ENCODE data around the gene GSTT4.
"Not testable (repeated sequence)": the region's sequence is repeated elsewhere in the genome, so short reads cannot be mapped to it uniquely, and the experiment has no call there.

GSTT4 gene

DNA sequence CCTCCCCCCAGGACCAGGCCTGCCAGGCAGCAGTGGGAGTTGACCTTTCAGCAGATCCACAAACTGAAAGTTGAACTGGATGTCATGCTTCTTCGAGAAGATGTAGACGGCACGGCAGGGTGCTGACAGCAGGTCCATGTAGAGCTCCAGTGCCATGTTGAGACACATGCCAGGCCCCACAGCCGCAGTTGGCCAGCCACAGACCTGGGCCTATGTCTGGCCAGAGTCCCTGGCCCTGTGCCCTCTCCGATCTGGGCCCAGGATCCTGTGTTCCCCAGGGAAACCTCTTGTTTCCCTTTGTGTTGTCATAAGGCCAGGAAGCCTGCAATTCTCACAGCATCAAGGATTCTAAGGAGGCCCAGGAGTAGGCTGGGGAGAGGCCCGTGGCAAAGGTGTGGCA lies at the start of gene GSTT4:
GSTT4 (minus strand) TSS at position 253 of the 400 bp plus-strand sequence; CDS start at position 156, 97 bp downstream.
- no peak for ATAC-seq
- DNase-seq: no peak
- H3K4me1 Mint-ChIP-seq: peaks cover under 1% of the 10 kb centered on the region
- H3K9me3 Mint-ChIP-seq: no peaks in the 10 kb centered on the region
- H3K27me3 Mint-ChIP-seq: no peaks in the 10 kb centered on the region
- H3K36me3 Mint-ChIP-seq (ENCODE audit: low read depth): no peaks in the 10 kb centered on the region
- no peak within 1 kb of the TSS for H3K27ac Mint-ChIP-seq
- H3K4me3 Mint-ChIP-seq: no peak within 1 kb of the TSS

DNA sequence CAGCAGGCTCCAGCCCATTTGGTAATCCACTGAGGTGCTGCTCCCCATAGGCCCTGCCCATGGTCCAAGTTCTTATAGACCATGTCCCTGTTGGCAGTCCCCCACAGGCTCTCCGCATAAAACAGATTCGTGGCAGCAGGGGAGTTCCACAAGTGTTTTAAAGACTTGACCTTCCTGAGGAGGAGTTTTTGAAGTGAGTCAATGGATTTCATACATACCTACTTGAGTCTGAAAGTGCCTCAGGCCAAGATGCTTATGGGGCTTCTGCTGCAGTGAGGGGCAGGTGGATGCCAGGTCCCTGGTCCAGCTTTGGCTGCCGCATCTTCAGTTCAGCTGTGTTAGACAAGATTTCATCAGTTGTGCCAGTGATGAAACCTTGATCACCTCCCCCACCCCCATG lies 49.1 kb upstream of the GSTT4 start:
- no peak for ATAC-seq
- Mint-ChIP-seq H3K4me3 (no peak overlapping the region), H3K4me1 (no peaks in the 10 kb centered on the region), H3K36me3 (ENCODE audit: low read depth) (peaks cover 30% of the 10 kb centered on the region), H3K9me3 (no peaks in the 10 kb centered on the region), H3K27ac (no peak overlapping the region), H3K27me3 (no peaks in the 10 kb centered on the region)
- DNase-seq: no peak

DNA sequence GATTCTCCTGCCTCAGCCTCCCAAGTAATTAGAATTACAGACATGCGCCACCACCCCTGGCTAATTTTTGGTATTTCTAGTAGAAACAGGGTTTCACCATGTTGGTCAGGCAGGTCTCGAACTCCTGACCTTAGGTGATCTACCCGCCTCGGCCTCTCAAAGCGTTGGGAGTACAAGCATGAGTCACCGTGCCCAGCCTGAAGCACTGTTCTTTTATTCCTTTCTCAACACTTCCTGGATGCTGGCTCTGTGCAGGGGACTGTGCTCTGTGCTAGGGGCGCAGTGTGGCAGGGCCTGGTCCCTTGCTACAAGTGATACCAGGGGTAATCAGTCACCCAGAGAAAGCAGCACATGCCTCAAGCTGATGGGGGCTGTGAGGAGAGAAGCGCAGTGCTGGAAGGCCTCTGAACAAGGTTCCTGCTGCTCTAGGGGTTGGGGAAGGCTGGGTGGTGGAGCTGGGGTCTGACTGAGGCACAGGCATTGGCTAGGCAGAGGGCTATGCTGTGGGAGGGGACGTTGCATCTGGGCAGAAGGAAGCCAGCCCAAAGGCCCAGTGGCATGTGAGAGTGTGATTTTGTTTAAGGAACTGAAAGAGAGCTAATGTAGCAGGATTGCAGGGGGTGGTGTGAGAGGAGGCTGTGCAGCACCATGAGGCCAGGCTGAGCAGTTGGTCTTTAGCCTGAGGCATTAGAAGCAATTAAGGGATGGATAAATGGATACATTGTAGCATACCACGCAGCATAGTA lies 48.4 kb upstream of the GSTT4 start:
- H3K9me3 Mint-ChIP-seq: no peaks in the 10 kb centered on the region
- no peak overlapping the region for H3K27ac Mint-ChIP-seq
- ATAC-seq (no peak), DNase-seq (no peak)
- H3K4me3 Mint-ChIP-seq: no peak overlapping the region
- no peaks in the 10 kb centered on the region for H3K27me3 Mint-ChIP-seq
- no peaks in the 10 kb centered on the region for H3K4me1 Mint-ChIP-seq
- H3K36me3 Mint-ChIP-seq (ENCODE audit: low read depth): peaks cover 25% of the 10 kb centered on the region

DNA sequence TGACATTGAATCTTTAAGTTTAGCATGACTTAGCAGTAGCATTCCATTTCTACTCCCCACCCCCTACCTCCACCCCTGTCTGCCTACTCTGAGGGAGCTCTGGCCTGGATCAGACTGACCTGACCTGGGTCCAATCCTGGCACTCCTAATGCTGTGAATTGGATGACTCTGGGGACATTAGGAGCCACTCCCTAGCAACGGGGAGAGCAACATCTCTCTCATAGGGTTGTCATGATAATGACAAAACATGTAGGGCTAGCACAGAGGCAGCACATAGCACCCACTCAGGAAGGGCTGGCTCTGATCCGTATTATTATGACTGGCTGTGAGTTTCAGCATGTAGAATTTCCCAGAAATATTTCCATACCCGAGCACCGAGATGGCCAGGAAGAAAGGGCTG lies 46.3 kb upstream of the GSTT4 start:
- DNase-seq: no peak
- H3K4me3 Mint-ChIP-seq: no peak overlapping the region
- H3K9me3 Mint-ChIP-seq: no peaks in the 10 kb centered on the region
- ATAC-seq: no peak
- no peak overlapping the region for H3K27ac Mint-ChIP-seq
- H3K36me3 Mint-ChIP-seq (ENCODE audit: low read depth): peaks cover 32% of the 10 kb centered on the region
- no peaks in the 10 kb centered on the region for H3K4me1 Mint-ChIP-seq
- H3K27me3 Mint-ChIP-seq: no peaks in the 10 kb centered on the region

DNA sequence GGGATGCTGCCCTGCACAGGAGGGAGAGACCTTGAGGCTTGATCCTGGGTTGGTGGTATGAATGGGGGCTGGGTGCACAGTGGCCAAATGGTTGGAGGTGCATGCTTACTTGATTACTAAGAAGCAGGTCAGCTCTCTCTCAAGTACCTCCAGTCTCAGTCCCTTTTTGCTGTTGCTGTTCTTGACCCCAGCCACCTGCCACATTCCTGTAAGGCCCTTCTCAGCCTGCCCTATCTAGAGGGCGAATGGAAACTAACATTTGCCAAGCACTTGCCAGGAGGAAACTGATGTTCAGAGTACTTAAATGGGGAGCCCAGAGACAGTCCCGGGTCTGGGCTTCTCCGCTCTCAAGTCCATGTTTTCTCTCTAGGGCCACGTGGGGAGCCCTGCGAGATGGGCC lies 45.8 kb upstream of the GSTT4 start:
- DNase-seq: no peak
- no peak overlapping the region for H3K27ac Mint-ChIP-seq
- no peaks in the 10 kb centered on the region for H3K9me3 Mint-ChIP-seq
- H3K4me3 Mint-ChIP-seq: no peak overlapping the region
- no peaks in the 10 kb centered on the region for H3K27me3 Mint-ChIP-seq
- H3K4me1 Mint-ChIP-seq: no peaks in the 10 kb centered on the region
- peaks cover 31% of the 10 kb centered on the region for H3K36me3 Mint-ChIP-seq (ENCODE audit: low read depth)
- ATAC-seq: no peak

DNA sequence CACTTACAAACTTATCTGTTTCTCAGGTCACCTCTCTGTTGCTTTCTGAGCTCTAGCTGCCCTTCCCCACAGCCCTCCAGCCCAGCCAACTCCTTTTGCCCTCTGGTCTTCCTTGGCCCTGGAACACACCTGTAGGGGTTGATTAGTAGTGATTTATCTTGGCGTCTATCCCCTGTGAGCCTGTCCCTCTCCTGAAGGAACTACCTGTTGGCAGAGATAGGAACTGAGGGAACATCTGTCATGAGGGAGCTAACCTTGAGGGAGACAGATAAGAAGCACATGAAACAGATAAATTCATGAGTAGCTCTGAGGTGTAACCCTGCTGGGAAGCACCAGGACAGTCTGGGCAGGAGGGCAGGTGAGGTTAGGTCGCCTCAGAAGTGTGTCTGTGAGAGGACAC lies 44.7 kb upstream of the GSTT4 start:
- Mint-ChIP-seq H3K9me3 (no peaks in the 10 kb centered on the region), H3K27me3 (no peaks in the 10 kb centered on the region), H3K4me1 (no peaks in the 10 kb centered on the region), H3K36me3 (ENCODE audit: low read depth) (peaks cover 32% of the 10 kb centered on the region), H3K27ac (no peak overlapping the region), H3K4me3 (no peak overlapping the region)
- no peak for ATAC-seq
- DNase-seq: no peak

DNA sequence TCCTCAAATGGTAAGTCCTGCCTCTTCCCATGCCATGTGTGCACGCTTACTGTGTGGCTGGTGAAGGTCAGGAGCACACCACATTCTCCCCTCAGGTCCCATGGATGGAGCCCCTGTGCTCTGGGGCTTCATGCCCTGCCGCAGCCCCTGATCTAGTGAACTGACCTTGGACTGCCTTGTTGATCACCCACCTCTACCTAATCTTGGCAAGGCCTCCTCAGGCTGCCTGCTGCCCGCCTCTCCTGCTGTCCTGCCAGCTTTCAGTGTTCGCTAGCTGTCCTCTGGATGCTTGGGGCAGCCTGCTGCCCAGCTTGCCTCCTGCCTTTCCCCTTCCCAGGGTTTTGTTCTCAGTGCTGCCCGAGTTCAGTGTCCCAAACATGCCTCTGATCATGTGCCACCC lies 44.0 kb upstream of the GSTT4 start:
- Mint-ChIP-seq H3K36me3 (ENCODE audit: low read depth) (peaks cover 35% of the 10 kb centered on the region), H3K27ac (no peak overlapping the region), H3K27me3 (no peaks in the 10 kb centered on the region), H3K9me3 (no peaks in the 10 kb centered on the region), H3K4me3 (no peak overlapping the region), H3K4me1 (no peaks in the 10 kb centered on the region)
- no peak for ATAC-seq
- no peak for DNase-seq

DNA sequence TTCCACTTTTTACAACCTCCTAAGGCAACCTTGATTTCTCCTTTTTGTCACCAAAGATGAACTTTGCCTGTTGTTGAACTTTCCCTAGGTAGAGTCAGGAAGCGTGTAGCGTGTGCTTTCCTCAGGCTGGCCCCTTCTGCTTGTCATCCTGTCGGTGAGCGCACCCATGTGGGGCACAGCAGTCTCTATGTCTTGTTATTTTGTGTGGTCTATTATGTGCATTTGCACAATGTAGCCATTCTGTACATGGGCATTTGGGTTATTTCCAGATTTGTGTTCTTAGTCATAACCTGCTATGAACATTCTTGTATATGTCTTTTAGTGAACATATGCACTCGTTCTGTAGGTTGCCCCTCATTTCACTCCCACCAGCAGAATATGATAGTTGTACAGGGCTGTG lies 40.8 kb upstream of the GSTT4 start:
- no peaks in the 10 kb centered on the region for H3K4me1 Mint-ChIP-seq
- no peaks in the 10 kb centered on the region for H3K9me3 Mint-ChIP-seq
- ATAC-seq: no peak
- peaks cover 47% of the 10 kb centered on the region for H3K36me3 Mint-ChIP-seq (ENCODE audit: low read depth)
- no peak for DNase-seq
- no peaks in the 10 kb centered on the region for H3K27me3 Mint-ChIP-seq
- no peak overlapping the region for H3K4me3 Mint-ChIP-seq
- no peak overlapping the region for H3K27ac Mint-ChIP-seq

DNA sequence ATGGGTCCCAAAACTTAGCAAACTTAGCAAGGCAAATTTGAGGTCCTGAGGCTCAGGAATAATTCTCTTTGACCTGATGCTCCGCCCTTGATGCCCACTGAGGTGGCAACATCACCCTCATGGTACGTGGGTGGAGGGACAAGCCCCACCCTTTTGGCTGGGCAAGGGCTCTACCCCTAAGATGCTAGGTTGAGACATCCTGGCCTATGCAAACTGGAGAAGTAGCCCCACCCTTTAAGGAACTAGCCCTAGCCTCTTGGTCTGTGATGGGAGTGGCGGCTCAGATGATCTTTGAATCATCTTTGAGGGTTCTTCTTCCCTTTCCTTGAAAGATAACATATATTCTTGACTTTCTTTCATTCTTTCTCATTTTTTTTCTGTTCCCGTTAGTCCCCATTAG lies 38.7 kb upstream of the GSTT4 start:
- DNase-seq (no peak), ATAC-seq (no peak)
- peaks cover 53% of the 10 kb centered on the region for H3K36me3 Mint-ChIP-seq (ENCODE audit: low read depth)
- H3K27ac Mint-ChIP-seq: no peak overlapping the region
- no peaks in the 10 kb centered on the region for H3K27me3 Mint-ChIP-seq
- no peaks in the 10 kb centered on the region for H3K9me3 Mint-ChIP-seq
- peaks cover 7% of the 10 kb centered on the region for H3K4me1 Mint-ChIP-seq
- H3K4me3 Mint-ChIP-seq: no peak overlapping the region

DNA sequence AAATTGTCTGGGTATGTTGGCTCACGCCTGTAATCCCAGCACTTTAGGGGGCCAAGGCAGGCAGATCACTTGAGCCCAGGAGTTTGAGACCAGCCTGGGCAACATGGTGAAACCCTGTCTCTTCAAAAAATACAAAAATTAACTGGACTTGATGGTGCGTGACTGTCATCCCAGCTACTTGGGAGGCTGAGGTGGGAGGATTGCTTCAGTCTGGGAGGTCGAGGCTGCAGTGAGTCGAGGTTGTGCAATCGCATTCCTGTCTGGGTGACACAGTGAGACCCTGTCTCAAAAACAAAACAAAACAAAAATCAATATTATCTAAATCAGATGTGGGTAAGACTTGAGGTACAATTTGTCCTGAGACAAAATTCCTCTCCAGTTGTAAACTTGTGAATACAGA lies 38.2 kb upstream of the GSTT4 start:
- not testable (repeated sequence) for H3K9me3 Mint-ChIP-seq
- peaks cover 12% of the 10 kb centered on the region for H3K4me1 Mint-ChIP-seq

DNA sequence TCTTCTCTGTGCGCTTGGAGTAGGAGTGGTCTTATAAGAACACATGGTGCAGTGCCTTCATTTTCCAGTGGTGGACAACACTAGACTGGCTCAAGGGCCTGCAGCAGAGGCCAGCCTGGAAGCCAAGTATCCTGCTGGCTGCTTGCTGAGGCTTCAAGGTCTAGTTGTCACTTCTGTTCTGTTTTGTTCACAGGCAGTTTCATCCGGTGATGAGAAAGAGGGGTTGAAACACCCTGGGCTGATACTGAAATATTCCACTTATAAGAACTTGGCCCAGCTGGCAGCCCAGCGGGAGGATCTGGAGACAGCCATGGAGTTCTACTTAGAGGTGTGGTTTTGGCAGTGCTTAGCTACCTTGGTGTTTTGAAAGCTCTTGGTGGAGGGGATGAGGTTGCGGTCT lies 35.7 kb upstream of the GSTT4 start:
- H3K4me3 Mint-ChIP-seq: no peak overlapping the region
- H3K4me1 Mint-ChIP-seq: peaks cover 34% of the 10 kb centered on the region
- H3K9me3 Mint-ChIP-seq: no peaks in the 10 kb centered on the region
- H3K27me3 Mint-ChIP-seq: no peaks in the 10 kb centered on the region
- no peak for DNase-seq
- ATAC-seq: no peak
- H3K27ac Mint-ChIP-seq: peak overlapping the region; percentile 24
- peaks cover 63% of the 10 kb centered on the region for H3K36me3 Mint-ChIP-seq (ENCODE audit: low read depth)

More for the DNA sequence above, 38.2 kb upstream of the GSTT4 start:
- not testable (repeated sequence) for ATAC-seq, DNase-seq, H3K27ac Mint-ChIP-seq, H3K27me3 Mint-ChIP-seq, H3K4me3 Mint-ChIP-seq
- H3K36me3 Mint-ChIP-seq (ENCODE audit: low read depth): peaks cover 58% of the 10 kb centered on the region

DNA sequence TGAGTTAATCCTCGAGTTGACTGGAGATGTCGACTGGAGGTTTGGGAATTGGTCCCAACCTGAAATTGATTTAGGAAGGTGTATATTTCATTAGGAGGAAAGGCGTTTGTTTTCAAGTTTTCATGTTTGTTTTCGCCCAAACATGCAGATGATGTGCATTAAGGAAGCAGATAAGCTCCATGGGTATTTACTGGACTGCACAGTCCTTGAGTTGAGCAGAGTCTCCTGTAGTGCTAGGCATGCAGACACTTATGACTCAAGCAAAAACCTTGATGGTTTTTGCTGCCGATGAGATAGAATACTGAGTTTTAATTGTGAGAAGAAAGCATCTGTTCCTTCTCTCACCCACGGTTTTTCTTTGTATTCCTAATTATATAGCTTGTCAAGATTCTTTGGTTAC lies 33.8 kb upstream of the GSTT4 start:
- H3K9me3 Mint-ChIP-seq: no peaks in the 10 kb centered on the region
- H3K27me3 Mint-ChIP-seq: no peaks in the 10 kb centered on the region
- H3K27ac Mint-ChIP-seq: no peak overlapping the region
- no peak overlapping the region for H3K4me3 Mint-ChIP-seq
- ATAC-seq (no peak), DNase-seq (no peak)
- peaks cover 57% of the 10 kb centered on the region for H3K36me3 Mint-ChIP-seq (ENCODE audit: low read depth)
- H3K4me1 Mint-ChIP-seq: peaks cover 44% of the 10 kb centered on the region

DNA sequence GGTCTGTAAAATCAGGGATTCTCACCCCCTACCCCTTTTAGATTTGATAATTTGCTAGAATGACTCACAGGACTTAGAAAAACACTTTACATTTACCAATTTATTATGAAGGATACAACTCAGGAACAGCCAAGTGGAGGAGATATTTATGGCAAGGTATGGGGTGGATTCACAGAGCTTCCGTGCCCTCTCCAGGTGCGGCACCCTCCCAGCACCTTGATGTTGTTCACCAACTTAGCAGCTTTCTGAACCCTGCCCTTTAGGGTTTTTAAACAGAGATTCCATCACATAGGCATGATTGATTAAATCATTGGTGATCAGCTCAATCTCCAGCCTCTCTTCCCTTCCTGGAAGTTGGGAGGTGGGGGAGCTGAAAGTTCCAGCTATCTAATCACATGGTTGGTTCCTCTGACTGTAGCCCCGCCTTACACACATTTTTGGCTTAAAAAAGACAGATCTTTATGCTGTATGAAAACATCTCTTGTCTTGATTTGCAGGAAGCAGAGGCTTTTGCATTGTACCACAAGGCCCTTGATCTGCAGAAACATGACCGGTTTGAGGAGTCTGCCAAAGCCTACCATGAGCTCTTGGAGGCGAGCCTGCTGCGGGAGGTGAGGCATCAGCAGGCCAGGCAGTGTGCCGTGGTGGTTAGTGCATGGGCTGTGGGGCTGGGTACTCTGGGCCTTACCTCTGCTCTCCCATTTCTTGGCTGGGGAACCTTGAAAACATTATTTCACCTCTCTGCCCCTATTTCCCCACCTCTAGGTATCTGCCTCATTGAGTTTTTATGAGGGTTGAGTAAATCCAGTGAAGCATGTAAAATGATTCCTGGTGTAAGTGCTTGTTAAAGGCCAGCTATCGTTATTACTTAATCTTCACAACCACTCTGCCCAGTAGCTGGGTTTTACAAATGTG lies 32.9 kb upstream of the GSTT4 start:
- H3K36me3 Mint-ChIP-seq (ENCODE audit: low read depth): peaks cover 57% of the 10 kb centered on the region
- no peaks in the 10 kb centered on the region for H3K27me3 Mint-ChIP-seq
- no peak overlapping the region for H3K27ac Mint-ChIP-seq
- H3K4me1 Mint-ChIP-seq: peaks cover 44% of the 10 kb centered on the region
- ATAC-seq (no peak), DNase-seq (no peak)
- H3K9me3 Mint-ChIP-seq: no peaks in the 10 kb centered on the region
- no peak overlapping the region for H3K4me3 Mint-ChIP-seq

DNA sequence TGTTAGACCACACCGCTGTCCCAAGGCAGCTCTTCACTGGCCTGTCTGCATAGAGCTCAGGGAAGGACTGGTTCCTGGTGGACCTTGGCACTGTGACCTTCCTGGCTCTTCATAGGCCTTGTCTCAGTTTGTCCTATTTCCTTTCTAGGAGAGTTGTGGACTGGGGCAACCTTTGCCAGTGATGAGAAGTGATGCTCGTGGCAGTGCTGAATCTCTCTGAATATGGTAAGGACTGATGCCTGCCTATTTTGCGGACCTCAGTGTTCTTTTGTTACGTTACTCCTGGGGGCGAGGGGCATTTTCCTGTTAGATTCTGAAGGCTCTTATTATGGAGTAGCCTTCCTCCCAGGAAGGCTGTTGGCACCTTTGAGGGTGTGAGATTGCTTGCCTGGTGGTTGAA lies 30.0 kb upstream of the GSTT4 start:
- Mint-ChIP-seq H3K27ac (no peak overlapping the region), H3K36me3 (ENCODE audit: low read depth) (peaks cover 35% of the 10 kb centered on the region)

DNA sequence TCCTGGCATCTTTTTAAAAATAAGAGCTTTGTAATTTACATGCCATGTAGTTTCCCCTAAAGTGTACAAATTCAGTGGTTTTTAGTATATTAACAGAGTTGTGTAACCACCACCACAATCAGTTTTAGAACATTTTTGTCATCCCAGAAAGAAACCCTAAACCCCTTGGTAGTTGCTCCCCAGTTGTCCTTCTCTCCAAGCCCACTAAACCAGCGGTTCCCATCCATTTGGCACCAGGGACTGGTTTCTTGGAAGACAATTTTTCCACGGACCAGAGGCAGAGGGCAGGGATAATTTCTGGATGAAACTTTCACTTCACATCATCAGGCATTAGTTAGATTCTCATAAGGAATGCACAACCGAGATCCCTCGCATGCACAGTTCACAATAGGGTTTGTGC lies 28.5 kb upstream of the GSTT4 start:
- Mint-ChIP-seq H3K9me3 (no peaks in the 10 kb centered on the region), H3K4me1 (peaks cover 41% of the 10 kb centered on the region), H3K27me3 (no peaks in the 10 kb centered on the region)

More for the DNA sequence above, 30.0 kb upstream of the GSTT4 start:
- peaks cover 46% of the 10 kb centered on the region for H3K4me1 Mint-ChIP-seq
- H3K4me3 Mint-ChIP-seq: no peak overlapping the region
- H3K27me3 Mint-ChIP-seq: no peaks in the 10 kb centered on the region
- no peaks in the 10 kb centered on the region for H3K9me3 Mint-ChIP-seq
- ATAC-seq: no peak
- DNase-seq: no peak

More for the DNA sequence above, 28.5 kb upstream of the GSTT4 start:
- Mint-ChIP-seq H3K4me3 (no peak overlapping the region), H3K27ac (no peak overlapping the region), H3K36me3 (ENCODE audit: low read depth) (peaks cover 24% of the 10 kb centered on the region)
- no peak for ATAC-seq
- no peak for DNase-seq
